Endothelial cell of umbilical vein (primary cell): ENCODE measurements around the gene TOX2. TPM values are rescaled to one million over a fixed set of nuclear protein-coding genes. Genes with fewer than 3 reads are reported as not detected.

ENCODE experiments used
- BruUV-seq: library from RNA; stranded (reverse); fragments of 400-500 nt; replicated peaks from 2 replicates; lab custom pipeline; 2021; lab: Mats Ljungman, UMichigan
- CTCF ChIA-PET: fragments of 300-600, 350-600 bp; sonication (Branson Sonifier 250); formaldehyde crosslinking; loops from one replicate; lab custom pipeline; 2021; ENCODE audit warnings: antibody characterized with exemption, inconsistent platforms; lab: Charles Lee
- POLR2A ChIA-PET: fragments of 300-600, 350-600 bp; sonication (Branson Sonifier 250); formaldehyde crosslinking; loops from one replicate; lab custom pipeline; 2021; ENCODE audit warnings: antibody characterized with exemption, inconsistent platforms; lab: Charles Lee
- DNase-seq: peaks from one replicate; pipeline ENCODE4 v3.0.0-alpha.2; 2011; ENCODE audit warnings: low read depth, low spot score
- FAIRE-seq: peaks from 2 replicates; lab custom pipeline; 2011; peaks lifted over from hg19 to GRCh38; lab: Jason Lieb, UNC
- H2AFZ ChIP-seq: 2 replicates; pipeline ENCODE4 v1.6.0; 2012; ENCODE audit warnings: low read depth, low read length, control low read depth, inconsistent platforms
- H3K27ac ChIP-seq: 2 replicates; pipeline ENCODE4 v1.5.1; 2011; ENCODE audit warnings: low read depth, mild to moderate bottlenecking, control low read depth, low read length, moderate library complexity; ENCODE audit not compliant: insufficient read depth
- H3K27me3 ChIP-seq, 2 experiments: 2 replicates each; pipeline versions ENCODE4 v1.6.0 to v1.6.1; 2011; ENCODE audit warnings: low read length in 2 of 2, mixed read lengths in 1 of 2; ENCODE audit not compliant: control insufficient read depth in 2 of 2, insufficient read depth in 2 of 2
- H3K36me3 ChIP-seq, 2 experiments: 2 replicates in 1 of 2; 3 replicates in 1 of 2; pipeline ENCODE4 v1.5.1; 2011; ENCODE audit warnings: low read length in 2 of 2, mild to moderate bottlenecking in 1 of 2, moderate library complexity in 1 of 2; ENCODE audit not compliant: control insufficient read depth in 2 of 2, insufficient read depth in 2 of 2; ENCODE audit errors: extremely low read depth in 1 of 2
- H3K4me1 ChIP-seq: 3 replicates; pipeline ENCODE4 v1.5.1; 2011; ENCODE audit warnings: mild to moderate bottlenecking, low read length; ENCODE audit not compliant: control insufficient read depth, insufficient read depth; ENCODE audit errors: extremely low read depth
- H3K4me2 ChIP-seq: 2 replicates; pipeline ENCODE4 v1.6.1; 2011; ENCODE audit warnings: low read length, control low read depth, mixed read lengths; ENCODE audit not compliant: insufficient read depth
- H3K4me3 ChIP-seq, 3 experiments: fragments of 200-600 bp in 1 of 3; sonication (generic), shearing (Covaris generic) in 1 of 3; replicated peaks in 1 of 3; 2 replicates each; pipeline ENCODE4 v1.5.1; 2011 to 2016; ENCODE audit warnings: control low read depth in 3 of 3, low read length in 3 of 3, mild to moderate bottlenecking in 2 of 3, inconsistent platforms in 1 of 3, low read depth in 1 of 3, moderate library complexity in 1 of 3; ENCODE audit not compliant: insufficient read depth in 1 of 3
- H3K79me2 ChIP-seq: 2 replicates; pipeline ENCODE4 v1.6.0; 2012; ENCODE audit warnings: low read length, inconsistent platforms; ENCODE audit not compliant: control insufficient read depth, insufficient read depth
- H3K9ac ChIP-seq: replicated peaks from 2 replicates; pipeline ENCODE3; 2011; ENCODE audit warnings: low read length, control low read depth; ENCODE audit not compliant: insufficient read depth; ENCODE audit errors: extremely low read depth
- H3K9me1 ChIP-seq: replicated peaks from 3 replicates; pipeline ENCODE4 v1.6.0; 2011; ENCODE audit warnings: mild to moderate bottlenecking, low read length; ENCODE audit not compliant: control insufficient read depth, insufficient read depth; ENCODE audit errors: extremely low read depth
- H3K9me3 ChIP-seq: replicated peaks from 2 replicates; pipeline ENCODE4 v1.5.1; 2012; ENCODE audit warnings: low read length, inconsistent platforms; ENCODE audit not compliant: control insufficient read depth, insufficient read depth
- H4K20me1 ChIP-seq: replicated peaks from 2 replicates; pipeline ENCODE3; 2011; ENCODE audit warnings: mild to moderate bottlenecking, low read length; ENCODE audit not compliant: control insufficient read depth, insufficient read depth; ENCODE audit errors: extremely low read depth
- EZH2 ChIP-seq: IDR thresholded peaks from 2 replicates; pipeline ENCODE4 v1.6.1; 2012; ENCODE audit warnings: borderline replicate concordance, low read depth, mild to moderate bottlenecking, moderate library complexity, low read length, inconsistent platforms; ENCODE audit not compliant: severe bottlenecking
- FOS ChIP-seq: IDR thresholded peaks from 2 replicates; pipeline ENCODE4 v1.6.1; 2011; ENCODE audit warnings: mild to moderate bottlenecking, low read length, moderate library complexity, borderline replicate concordance; ENCODE audit not compliant: insufficient read depth
- GATA2 ChIP-seq: IDR thresholded peaks from 2 replicates; pipeline ENCODE4 v1.7.0; 2011; ENCODE audit warnings: low read depth, mild to moderate bottlenecking, moderate library complexity, mixed read lengths, low read length; ENCODE audit not compliant: insufficient read length, insufficient read depth
- JUN ChIP-seq: IDR thresholded peaks from 2 replicates; pipeline ENCODE4 v1.6.1; 2011; ENCODE audit warnings: borderline replicate concordance, low read depth; ENCODE audit not compliant: insufficient read length, insufficient read depth
- MYC ChIP-seq: IDR thresholded peaks from one replicate; pipeline ENCODE4 v1.6.1; 2011; ENCODE audit warnings: mild to moderate bottlenecking, low read depth, low read length
- POLR2A ChIP-seq: IDR thresholded peaks from 2 replicates; pipeline ENCODE4 v1.6.1; 2012; ENCODE audit warnings: low read depth, mild to moderate bottlenecking, control low read depth, low read length
- POLR2AphosphoS5 ChIP-seq: IDR thresholded peaks from 2 replicates; pipeline ENCODE4 v1.6.1; 2012; ENCODE audit warnings: low read depth, mild to moderate bottlenecking, control low read depth, low read length, moderate library complexity; ENCODE audit not compliant: insufficient read depth
- dilution Hi-C: fragments of 300-500 bp; cut with MboI; formaldehyde crosslinking; loops from one replicate; pipeline ENCODE4 v1.15.0; 2019; ENCODE audit warnings: low sequenced_read_pairs; ENCODE audit not compliant: extremely low pct_ligation_motif_present
- intact Hi-C: fragments of 100-400 bp; cut with micrococcal nuclease; formaldehyde crosslinking; loops from one replicate; pipeline ENCODE4 v1.10.0; 2022
- polyA plus RNA-seq, 4 experiments: library from polyadenylated mRNA; depleted of rRNA in 3 of 4; stranded (reverse) in 3 of 4; unstranded in 1 of 4; fragments of >200 nt; gene quantifications; 2 replicates each; pipeline versions ENCODE4 v1.2.1 to v1.2.3, GENCODE V29; 2011 to 2012; ENCODE audit warnings: missing spikeins in 1 of 4
- total RNA-seq: library from RNA; stranded (reverse); gene quantifications from 2 replicates; pipeline ENCODE4 v1.2.3, GENCODE V29; 2021
- TF ChIP-seq, protein P1 (sequence below), 2 donors: IDR thresholded peaks; 1 replicate in 1 of 2; 2 replicates in 1 of 2; pipeline ENCODE4 v1.5.1; 2011; ENCODE audit warnings: low read length in 2 of 2, mild to moderate bottlenecking in 2 of 2, moderate library complexity in 2 of 2, control low read depth in 1 of 2, inconsistent platforms in 1 of 2, low read depth in 1 of 2; ENCODE audit not compliant: insufficient read depth in 1 of 2; ENCODE audit errors: extremely low read depth in 1 of 2
- TF ChIP-seq, protein P2 (sequence below): IDR thresholded peaks from 2 replicates; pipeline ENCODE4 v1.6.1; 2011; ENCODE audit not compliant: insufficient read depth, insufficient read length

TOX2 gene
- total and polyA plus RNA-seq, 2 donors (not counting 3 experiments of a cell fraction or from before 2014, with no cell fraction given): 7.0 to 18.6 TPM

DNA sequence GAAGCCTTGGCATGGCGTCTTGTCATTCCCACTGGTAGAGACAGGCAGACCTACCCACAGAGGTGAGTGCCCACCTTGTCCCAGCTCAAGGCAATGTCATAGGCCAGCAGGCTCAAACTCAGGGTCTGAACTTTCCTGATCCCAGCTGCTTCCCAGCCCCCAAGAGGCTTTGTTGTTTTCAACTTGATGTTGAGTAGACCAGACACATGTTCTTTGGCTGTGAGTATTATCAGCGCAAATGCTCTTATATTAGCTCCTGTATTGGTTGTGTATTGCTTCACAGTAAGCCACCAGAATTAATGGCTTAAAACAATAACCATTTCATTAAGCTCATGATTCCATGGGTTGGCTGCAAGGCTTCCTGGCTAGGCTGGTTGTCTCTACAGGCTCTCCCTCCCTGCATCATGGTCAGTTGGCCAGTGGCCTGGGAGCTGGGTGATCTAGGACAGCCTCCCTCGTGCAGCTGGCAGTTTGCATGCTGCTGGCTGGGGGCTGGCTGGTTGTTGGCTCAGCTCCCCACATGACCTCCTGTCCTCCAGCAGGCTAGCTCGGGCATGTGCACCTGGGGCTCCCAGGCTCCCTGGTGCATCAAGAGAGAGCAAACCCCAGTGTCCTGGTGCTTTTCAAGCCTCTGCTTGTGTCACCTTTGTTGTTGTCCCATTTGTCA, 21.6 kb downstream of the TOX2 start:
- POLR2A ChIA-PET: no interaction called here
- no peaks in the 10 kb centered on the region for H4K20me1 ChIP-seq
- H3K9me3 ChIP-seq: no peaks in the 10 kb centered on the region
- dilution Hi-C loops (no loop called here), intact Hi-C loops (no loop called here)
- no peaks in the 10 kb centered on the region for H3K79me2 ChIP-seq
- H3K4me2 ChIP-seq: no peak overlapping the region
- no peaks in the 10 kb centered on the region for H3K27me3 ChIP-seq
- DNase-seq (no peak), FAIRE-seq (no peak)
- H3K27ac ChIP-seq: no peak overlapping the region
- CTCF ChIA-PET: interaction anchor here (1.1 to 1.3 kb wide), 5 partner anchors 10 to 398 kb away, joined by 3 to 4 read pairs (median 3); no protein-coding TSS in a partner anchor
- H2AFZ ChIP-seq: no peak overlapping the region
- H3K36me3 ChIP-seq: no peaks in the 10 kb centered on the region
- H3K4me3 ChIP-seq: no peak overlapping the region
- no peak for TF ChIP-seq POLR2AphosphoS5
- no peak for TF ChIP-seq EZH2
- no peaks in the 10 kb centered on the region for H3K9me1 ChIP-seq
- H3K9ac ChIP-seq: no peak overlapping the region
- H3K4me1 ChIP-seq: peaks cover 26% of the 10 kb centered on the region
- BruUV-seq: no TSS peak

DNA sequence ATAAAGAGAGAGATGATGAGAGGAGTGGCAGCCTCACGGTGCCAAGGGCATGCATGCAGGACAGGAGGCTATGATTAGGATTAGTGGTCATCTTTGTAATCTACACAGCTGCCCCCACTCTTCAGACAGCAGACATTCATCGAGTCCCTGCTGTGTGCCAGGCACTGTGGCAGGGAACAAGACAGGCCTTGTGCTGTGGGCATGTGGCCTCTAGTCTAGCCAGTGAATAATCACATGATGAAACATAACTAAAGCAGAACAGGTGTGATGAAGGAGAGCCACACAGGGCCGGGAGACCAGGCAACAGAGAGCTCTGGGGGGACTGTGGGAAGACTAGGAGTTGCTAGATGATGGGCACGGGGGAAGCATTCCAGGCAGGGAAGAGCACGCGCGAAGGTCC, 22.2 kb downstream of the TOX2 start:
- TF ChIP-seq POLR2AphosphoS5 (no peak), EZH2 (no peak), POLR2A (no peak), GATA2 (no peak), MYC (no peak), JUN (no peak), FOS (no peak)
- TF ChIP-seq, protein P1, sequence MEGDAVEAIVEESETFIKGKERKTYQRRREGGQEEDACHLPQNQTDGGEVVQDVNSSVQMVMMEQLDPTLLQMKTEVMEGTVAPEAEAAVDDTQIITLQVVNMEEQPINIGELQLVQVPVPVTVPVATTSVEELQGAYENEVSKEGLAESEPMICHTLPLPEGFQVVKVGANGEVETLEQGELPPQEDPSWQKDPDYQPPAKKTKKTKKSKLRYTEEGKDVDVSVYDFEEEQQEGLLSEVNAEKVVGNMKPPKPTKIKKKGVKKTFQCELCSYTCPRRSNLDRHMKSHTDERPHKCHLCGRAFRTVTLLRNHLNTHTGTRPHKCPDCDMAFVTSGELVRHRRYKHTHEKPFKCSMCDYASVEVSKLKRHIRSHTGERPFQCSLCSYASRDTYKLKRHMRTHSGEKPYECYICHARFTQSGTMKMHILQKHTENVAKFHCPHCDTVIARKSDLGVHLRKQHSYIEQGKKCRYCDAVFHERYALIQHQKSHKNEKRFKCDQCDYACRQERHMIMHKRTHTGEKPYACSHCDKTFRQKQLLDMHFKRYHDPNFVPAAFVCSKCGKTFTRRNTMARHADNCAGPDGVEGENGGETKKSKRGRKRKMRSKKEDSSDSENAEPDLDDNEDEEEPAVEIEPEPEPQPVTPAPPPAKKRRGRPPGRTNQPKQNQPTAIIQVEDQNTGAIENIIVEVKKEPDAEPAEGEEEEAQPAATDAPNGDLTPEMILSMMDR (IDR thresholded peaks at IDR 0.05; ENCODE audit: extremely low read depth in 1 of 2, insufficient read depth in 1 of 2, low read depth in 1 of 2, low read length in 2 of 2): no peak
- TF ChIP-seq, protein P2, sequence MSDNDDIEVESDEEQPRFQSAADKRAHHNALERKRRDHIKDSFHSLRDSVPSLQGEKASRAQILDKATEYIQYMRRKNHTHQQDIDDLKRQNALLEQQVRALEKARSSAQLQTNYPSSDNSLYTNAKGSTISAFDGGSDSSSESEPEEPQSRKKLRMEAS: no peak
- FAIRE-seq: no peak
- Histone ChIP-seq H3K36me3 (no peaks in the 10 kb centered on the region), H3K9me3 (no peaks in the 10 kb centered on the region), H3K79me2 (no peaks in the 10 kb centered on the region), H3K27me3 (no peaks in the 10 kb centered on the region), H3K9me1 (no peaks in the 10 kb centered on the region), H3K27ac (no peak overlapping the region), H4K20me1 (no peaks in the 10 kb centered on the region), H3K9ac (no peak overlapping the region), H3K4me2 (no peak overlapping the region), H3K4me1 (peaks cover 30% of the 10 kb centered on the region), H2AFZ (no peak overlapping the region), H3K4me3 (no peak overlapping the region)
- no TSS peak for BruUV-seq
- ChIA-PET POLR2A (no interaction called here), CTCF (interaction anchor here (1.1 to 1.2 kb wide), 2 partner anchors 10 to 45 kb away, joined by 3 to 4 read pairs; no protein-coding TSS in a partner anchor)
- intact Hi-C loops (no loop called here), dilution Hi-C loops (no loop called here)
- no peak for DNase-seq
